SK-MEL-5 (cell line): ENCODE measurements around the gene LMNTD2. TPM values are rescaled to one million over a fixed set of nuclear protein-coding genes. Genes with fewer than 3 reads are reported as not detected.

Experiments used
- DNase-seq: peaks from one replicate; pipeline ENCODE4 v3.0.0-alpha.2; 2016; ENCODE audit warnings: low read depth, low spot score
- in situ Hi-C: cut with HindIII; loops from 2 replicates; pipeline ENCODE4 v1.10.0; 2016; ENCODE audit warnings: low sequenced_read_pairs, high pct_unique_total_duplicates, low pct_unique_long_range_greater_than_20kb
- small RNA-seq, 2 experiments: library from RNA; depleted of rRNA; stranded (forward); fragments of <200 nt; gene quantifications; one replicate each; pipeline ENCODE3, GENCODE V24; 2014
- total RNA-seq: library from RNA; depleted of rRNA; stranded (reverse); fragments of >200 nt; shearing (Covaris generic); gene quantifications from 2 replicates; pipeline ENCODE4 v1.2.3, GENCODE V29; 2014; rRNA removed

Gene LMNTD2
- total RNA-seq, 1 experiment from 2014 or later, result 1.8 TPM

DNA sequence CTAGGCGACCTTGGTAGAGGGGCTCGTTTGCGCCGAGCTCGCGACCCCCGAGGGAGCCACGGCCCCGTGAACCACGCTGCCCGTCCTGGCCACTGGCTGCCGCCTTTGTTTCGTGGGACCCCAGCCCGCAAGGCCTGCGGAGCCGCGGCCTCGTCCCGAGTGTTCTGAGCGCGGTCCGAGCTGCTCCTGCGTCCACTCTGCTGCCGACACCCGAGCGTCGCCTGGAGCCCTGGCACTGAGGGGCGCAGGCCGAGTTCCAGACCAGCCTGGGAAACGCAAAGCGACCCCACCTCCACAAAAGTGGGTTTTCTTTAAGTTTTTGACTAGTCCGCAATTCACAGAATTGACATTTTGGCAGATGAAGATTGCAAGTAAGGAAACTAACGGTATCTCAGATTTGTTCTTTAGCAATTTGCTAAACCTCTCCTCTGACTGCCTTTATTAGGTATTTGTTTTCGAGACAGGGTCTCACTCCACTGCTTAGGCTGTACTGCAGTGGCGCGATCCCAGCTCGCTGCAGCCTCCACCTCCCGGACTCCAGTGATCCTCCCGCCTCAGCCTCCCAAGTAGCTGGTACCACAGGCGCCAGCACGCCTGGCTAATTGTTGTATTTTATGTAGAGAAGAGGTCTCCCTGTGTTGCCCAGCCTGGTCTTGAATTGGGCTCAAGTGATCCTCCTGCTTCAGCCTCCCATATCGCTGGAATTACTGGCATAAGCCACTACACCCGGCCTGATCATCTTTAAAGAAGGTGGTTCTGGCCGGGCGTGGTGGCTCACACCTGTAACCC, 52.6 kb downstream of the LMNTD2 start:
- DNase-seq, result no peak
- in situ Hi-C loops, result no loop called here

DNA sequence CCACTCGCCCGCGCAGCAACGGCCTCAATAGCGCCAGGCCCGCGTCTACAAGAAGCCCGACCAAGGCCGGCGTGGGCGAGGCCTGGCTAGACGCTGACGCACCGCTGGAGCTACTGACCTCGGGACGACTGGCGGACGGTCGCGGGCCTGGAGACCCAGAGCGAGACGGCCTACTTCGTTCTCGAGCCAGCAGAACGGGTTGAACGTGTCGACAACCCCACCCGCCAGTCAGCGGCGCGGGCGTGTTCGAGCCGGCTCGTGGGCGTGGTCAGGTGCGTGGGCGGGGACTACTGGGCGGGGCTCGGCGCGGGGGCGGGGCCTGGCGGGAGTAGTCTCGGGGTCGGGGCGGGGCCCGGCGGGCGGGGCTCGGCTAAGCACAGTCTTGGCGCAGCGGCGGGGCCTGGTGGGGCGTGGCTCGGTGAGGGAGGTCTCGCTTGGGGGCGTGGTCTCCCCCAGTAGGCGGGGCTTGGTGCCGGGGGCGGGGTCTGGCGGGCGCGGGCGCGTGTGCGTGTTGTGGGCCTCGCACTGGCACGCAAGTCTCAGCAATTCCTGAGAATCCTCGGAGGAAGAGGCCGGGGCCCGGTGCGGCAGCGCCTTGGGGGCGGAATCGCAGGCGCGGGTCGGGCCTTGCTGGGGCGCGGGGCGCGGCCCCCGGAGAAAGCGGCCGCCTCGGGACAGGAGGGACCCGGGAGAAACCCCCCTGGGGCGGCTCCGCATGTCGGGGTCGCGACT, 53.4 kb downstream of the LMNTD2 start, which contains the start of gene RNH1:
Gene RNH1, minus strand, starts transcription at position 248 of the 732 bp plus-strand sequence. CDS start 5,080 bp downstream, outside the sequence.
- peak; percentile 94 for DNase-seq

DNA sequence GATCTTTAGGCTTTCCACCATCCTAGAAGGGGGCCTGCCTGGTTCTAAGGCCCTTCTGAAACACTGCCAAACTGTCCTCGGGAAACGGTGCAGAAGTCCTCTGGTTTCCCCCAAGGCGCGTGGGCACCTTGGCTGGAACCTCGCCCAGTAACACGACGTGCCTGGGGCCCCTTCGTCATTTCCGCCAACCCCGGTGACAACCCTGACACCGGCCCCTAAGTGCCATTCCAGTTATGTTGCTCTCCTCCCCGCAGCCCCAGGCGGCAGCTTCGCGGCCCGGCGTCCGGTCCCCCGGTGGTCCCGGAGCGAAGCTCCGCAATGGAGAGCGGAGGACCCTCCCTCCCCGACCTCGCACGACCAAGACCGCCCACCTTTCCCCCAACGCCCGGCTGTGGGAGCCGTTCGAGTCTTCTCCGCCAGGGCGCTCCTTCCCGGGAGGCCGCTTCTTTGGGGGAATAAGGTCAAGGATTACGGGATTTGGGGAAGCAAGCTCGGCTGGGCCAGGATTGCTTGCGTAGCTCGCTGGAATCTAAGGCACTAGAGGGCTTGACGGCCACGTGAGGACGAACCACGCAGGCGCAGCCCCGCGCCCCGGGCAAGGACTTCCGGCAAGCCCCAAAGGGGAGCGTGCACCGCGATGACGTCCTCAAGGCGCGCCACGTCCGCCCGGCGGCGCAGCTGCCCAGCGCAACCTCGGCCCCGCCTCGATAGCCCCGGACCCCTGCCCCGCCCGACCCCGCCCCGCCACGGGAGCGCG, 54.1 kb downstream of the LMNTD2 start:
- in situ Hi-C loops, result no loop called here
- peak; percentile 95 for DNase-seq

More for the DNA sequence above, 53.4 kb downstream of the LMNTD2 start, which contains the start of gene RNH1:
- in situ Hi-C loops, result no loop called here

DNA sequence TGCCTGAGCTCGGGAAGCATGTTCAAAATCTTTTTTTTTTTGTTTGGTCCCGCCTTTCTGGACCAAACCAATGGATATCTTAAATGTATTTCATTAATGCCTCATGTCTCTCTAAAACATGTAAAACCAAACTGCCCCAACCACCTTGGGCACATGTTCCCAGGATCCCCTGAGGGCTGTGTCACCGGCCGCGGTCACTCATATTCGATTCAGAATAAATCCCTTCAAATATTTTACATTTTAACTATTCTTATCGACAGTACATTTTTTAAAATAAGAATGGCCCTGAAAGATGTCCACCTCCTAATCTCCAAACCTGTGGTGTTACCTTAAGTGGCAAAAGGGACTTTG, 55.6 kb downstream of the LMNTD2 start:
- in situ Hi-C loops, result no loop called here
- DNase-seq, result no peak

Small RNA genes within 50 kb of the gene (small RNA-seq; reads per million reads assigned to genes)
- gene MIR210, result 0.02 to 4.9 reads per million in 2 experiments

Other genes starting within 250 kb of the LMNTD2 start
- 0.32 and 0.79 TPM in 2 replicates for gene IFITM1, start 246.7 kb downstream of the LMNTD2 start, total RNA-seq
- 30.3 and 40.0 TPM in 2 replicates for gene IFITM3, start 239.9 kb downstream of the LMNTD2 start, total RNA-seq
- gene B4GALNT4, start 191.2 kb downstream of the LMNTD2 start, total RNA-seq, result 1.1 and 1.4 TPM in 2 replicates
- not detected in 2 replicates for gene PKP3, start 166.5 kb downstream of the LMNTD2 start, total RNA-seq
- gene SIGIRR, start 145.7 kb downstream of the LMNTD2 start, total RNA-seq, result 23.4 and 25.6 TPM in 2 replicates
- not detected in 2 replicates for gene ANO9, start 118.7 kb downstream of the LMNTD2 start, total RNA-seq
- gene PTDSS2, start 110.5 kb downstream of the LMNTD2 start, total RNA-seq, result 41.7 and 45.6 TPM in 2 replicates
- gene RNH1, start 53.5 kb downstream of the LMNTD2 start, total RNA-seq, result 178 and 180 TPM in 2 replicates
- 48.3 and 55.6 TPM in 2 replicates for gene HRAS, start 25.2 kb downstream of the LMNTD2 start, total RNA-seq
- gene LRRC56, start 23.2 kb downstream of the LMNTD2 start, total RNA-seq, result 0.11 and 0.13 TPM in 2 replicates
- 7.8 and 8.0 TPM in 2 replicates for gene RASSF7, start 232 bp upstream of the LMNTD2 start, total RNA-seq
- gene PHRF1, start 15.7 kb upstream of the LMNTD2 start, total RNA-seq, result 22.0 and 22.6 TPM in 2 replicates
- gene IRF7, start 55.2 kb upstream of the LMNTD2 start, total RNA-seq, result 3.5 and 3.7 TPM in 2 replicates
- not detected in 2 replicates for gene CDHR5, start 64.2 kb upstream of the LMNTD2 start, total RNA-seq
- gene SCT, start 66.4 kb upstream of the LMNTD2 start, total RNA-seq, result not detected in 2 replicates
- gene DRD4, start 76.5 kb upstream of the LMNTD2 start, total RNA-seq, result not detected in 2 replicates
- gene DEAF1, start 134.5 kb upstream of the LMNTD2 start, total RNA-seq, result 26.1 and 33.8 TPM in 2 replicates
- gene TMEM80, start 135.1 kb upstream of the LMNTD2 start, total RNA-seq, result 6.5 and 10.8 TPM in 2 replicates
- gene EPS8L2, start 145.5 kb upstream of the LMNTD2 start, total RNA-seq, result 0.61 and 3.0 TPM in 2 replicates
- 206 and 219 TPM in 2 replicates for gene TALDO1, start 186.7 kb upstream of the LMNTD2 start, total RNA-seq
- 22.8 and 23.0 TPM in 2 replicates for gene GATD1, start 216.7 kb upstream of the LMNTD2 start, total RNA-seq
- 0.53 TPM in 1 of 2 replicates, not detected in the other for gene CEND1, start 229.4 kb upstream of the LMNTD2 start, total RNA-seq
- gene SLC25A22, start 237.5 kb upstream of the LMNTD2 start, total RNA-seq, result 16.2 and 16.3 TPM in 2 replicates
- 4.2 and 6.1 TPM in 2 replicates for gene PIDD1, start 244.5 kb upstream of the LMNTD2 start, total RNA-seq
- gene RPLP2, start 249.2 kb upstream of the LMNTD2 start, total RNA-seq, result 1,043 and 1,055 TPM in 2 replicates